OCI-LY3 (cell line): ENCODE results near the gene ZNF296.

Source experiments
- CTCF ChIP-seq: fragments of 200-600, 300-600 bp; sonication (generic); IDR thresholded peaks from 2 replicates; pipeline ENCODE4 v1.5.1; 2014; ENCODE audit warnings: antibody characterized with exemption, low read length, low read depth
- EZH2phosphoT487 ChIP-seq: fragments of 200-600 bp; shearing (Covaris generic); IDR thresholded peaks from 2 replicates; pipeline ENCODE4 v1.6.1; 2018; ENCODE audit warnings: antibody characterized with exemption, mixed run types, low read depth

- TF ChIP-seq CTCF (no peak), EZH2phosphoT487 (no peak)
Observed at GRCh38 chr19:45097450-45097775, 21.1 kb upstream of the ZNF296 start.
